Activated CD4-positive, CD25-positive, alpha-beta regulatory T cell (primary cell): ENCODE data around the gene DHRS7B.
A peak's percentile ranks its signal among the peaks of the same experiment; 100 is the strongest.
"Not testable (repeated sequence)": the region's sequence is repeated elsewhere in the genome, so short reads cannot be mapped to it uniquely, and the experiment has no call there.

Experiments used
- DNase-seq, 4 experiments: peaks; one replicate each; lab custom pipeline; 2025; lab: John Stamatoyannopoulos, UW

The DHRS7B gene

GRCh38 chr17:21210411-21211076 is 83.8 kb downstream of the DHRS7B start:
- DNase-seq = no peak

- no peak for DNase-seq
These were observed 85.2 kb downstream of the DHRS7B start for GRCh38 chr17:21211825-21212479.

GRCh38 chr17:21212826-21213637 is 86.3 kb downstream of the DHRS7B start:
- no peak for DNase-seq

- no peak for DNase-seq
These were observed 86.9 kb downstream of the DHRS7B start for GRCh38 chr17:21213638-21214014.

- peak; percentile 85 to 94 (median 90) for DNase-seq
These were observed 87.4 kb downstream of the DHRS7B start, which contains the start of gene TMEM11 for GRCh38 chr17:21214015-21214776. Gene TMEM11, minus strand, starts transcription at chr17:21214161. Its CDS starts 9 bp downstream, at chr17:21214152.

GRCh38 chr17:21214777-21215541 is 88.2 kb downstream of the DHRS7B start:
- DNase-seq = no peak

GRCh38 chr17:21215935-21216334 is 89.2 kb downstream of the DHRS7B start:
- DNase-seq = no peak

GRCh38 chr17:21217346-21217745 is 90.6 kb downstream of the DHRS7B start:
- DNase-seq = no peak

- no peak for DNase-seq
These were observed 91.3 kb downstream of the DHRS7B start for GRCh38 chr17:21218101-21218500.

GRCh38 chr17:21218831-21219380 is 92.1 kb downstream of the DHRS7B start:
- DNase-seq = no peak

- DNase-seq = no peak
These were observed 96.3 kb downstream of the DHRS7B start for GRCh38 chr17:21223086-21223485.

- DNase-seq = not testable (repeated sequence)
These were observed 100.5 kb downstream of the DHRS7B start for GRCh38 chr17:21227277-21227676.

GRCh38 chr17:21228111-21228510 is 101.3 kb downstream of the DHRS7B start:
- DNase-seq = no peak

- no peak for DNase-seq
These were observed 102.1 kb downstream of the DHRS7B start for GRCh38 chr17:21228845-21229244.

GRCh38 chr17:21231533-21231932 is 104.8 kb downstream of the DHRS7B start:
- DNase-seq = no peak

- DNase-seq = no peak
These were observed 105.4 kb downstream of the DHRS7B start for GRCh38 chr17:21232033-21232749.

- DNase-seq = no peak
These were observed 107.0 kb downstream of the DHRS7B start for GRCh38 chr17:21233581-21234347.

- no peak for DNase-seq
These were observed 109.2 kb downstream of the DHRS7B start for GRCh38 chr17:21235921-21236320.

- no peak for DNase-seq
These were observed 113.1 kb downstream of the DHRS7B start for GRCh38 chr17:21239680-21240368.
